ENCODE results near the gene LRRC8D. TPM values are rescaled to one million over a fixed set of nuclear protein-coding genes. Genes with fewer than 3 reads are reported as not detected.

LRRC8D gene
- total and polyA plus RNA-seq, 2 of the 4 experiments (the other 2 are of a cell fraction), result 34.1 to 35.3 TPM

- no peaks in the 10 kb centered on the region for H3K27me3 ChIP-seq (ENCODE audit: control insufficient read depth, insufficient read depth, low read length)
- no peak overlapping the region; the same call in 1 of the 2 replicates for H3K27ac ChIP-seq (ENCODE audit: insufficient read depth, low read length)
- intact Hi-C loops (cut with micrococcal nuclease) (no loop called here), in situ Hi-C loops (cut with MboI; ENCODE audit: low sequenced_read_pairs) (no loop called here), dilution Hi-C loops (cut with HindIII; ENCODE audit: low sequenced_read_pairs, unreplicated experiment) (no loop called here)
- H4K8ac ChIP-seq (ENCODE audit: low read depth in 2 of 2, low read length in 2 of 2), result no peak overlapping the region
- no peaks in the 10 kb centered on the region for H4K20me1 ChIP-seq (ENCODE audit: insufficient read depth, low read length)
- H3K14ac ChIP-seq (replicated peaks; ENCODE audit: low read depth, low read length), result no peak overlapping the region
- no peak overlapping the region; the same call in 2 of the 3 replicates for H2BK15ac ChIP-seq (ENCODE audit: low read depth, low read length)
- H2BK20ac ChIP-seq (ENCODE audit: low read depth, low read length), result no peak overlapping the region
- no peak overlapping the region for H3K56ac ChIP-seq (ENCODE audit: extremely low read depth, insufficient read depth, low read length)
- no peak overlapping the region for H2AFZ ChIP-seq (replicated peaks; ENCODE audit: low read length, poor library complexity)
- H3K23ac ChIP-seq (ENCODE audit: low read depth, low read length), result no peak overlapping the region
- no peaks in the 10 kb centered on the region; the same call in 1 of the 2 replicates for H3K36me3 ChIP-seq (ENCODE audit: control insufficient read depth, insufficient read depth, low read length)
- no peak overlapping the region; the same call in 1 of the 2 replicates for H2AK5ac ChIP-seq (ENCODE audit: low read depth, low read length)
- H2BK120ac ChIP-seq (ENCODE audit: low read depth, low read length), result no peak overlapping the region
- DNase-seq, result no peak
- no peak for ATAC-seq (ENCODE audit: low read depth)
- peaks cover 13% of the 10 kb centered on the region for H3K9me1 ChIP-seq (ENCODE audit: insufficient read depth, low read length)
- WGBS, 2 experiments (ENCODE audit: extremely low coverage in 2 of 2, insufficient read length in 1 of 2), result 93% methylated on average over 3 of the region's 6 CpGs; no CpG with 5 or more reads in 1 of the 2 experiments
- POLR2A ChIA-PET (ENCODE audit: unreplicated experiment), result no interaction called here
- no peak overlapping the region for H3K4ac ChIP-seq (ENCODE audit: low read depth, low read length)
- no peak overlapping the region for H3K18ac ChIP-seq (ENCODE audit: low read depth, low read length)
- CTCF ChIA-PET, result no interaction called here
- H3K79me1 ChIP-seq (ENCODE audit: low read depth in 1 of 2, low read length in 2 of 2), result peaks cover 46% of the 10 kb centered on the region in 2 experiments
- H3K4me2 ChIP-seq (ENCODE audit: low read depth, low read length), result no peak overlapping the region
- no peak overlapping the region for H4K91ac ChIP-seq (ENCODE audit: insufficient read depth, low read depth, low read length)
- H3K9ac ChIP-seq (ENCODE audit: low read depth, low read length), result no peak overlapping the region
- peaks cover 20% of the 10 kb centered on the region for H3K4me1 ChIP-seq (ENCODE audit: control insufficient read depth, insufficient read depth, low read length)
- no peak overlapping the region for H4K5ac ChIP-seq (ENCODE audit: low read depth, low read length)
- no peak overlapping the region for H2BK5ac ChIP-seq (ENCODE audit: low read depth, low read length, poor library complexity, severe bottlenecking)
- no peak overlapping the region for H3K4me3 ChIP-seq (ENCODE audit: insufficient read depth, low read depth, low read length)
- H2AK9ac ChIP-seq (replicated peaks; ENCODE audit: low read depth, low read length, poor library complexity), result no peak overlapping the region
- BruUV-seq (replicated peaks), result no TSS peak
- H3K9me3 ChIP-seq (ENCODE audit: control insufficient read depth, insufficient read depth, low read length), result no peaks in the 10 kb centered on the region
- TF ChIP-seq MAFK (IDR thresholded peaks at IDR 0.05; ENCODE audit: low read depth, low read length), result no peak
- TF ChIP-seq ELK1 (IDR thresholded peaks at IDR 0.05; ENCODE audit: borderline replicate concordance, low read depth, low read length), result no peak
- TF ChIP-seq NFE2L2 (IDR thresholded peaks at IDR 0.05; ENCODE audit: low read depth, low read length), result no peak
- TF ChIP-seq MXI1 (IDR thresholded peaks at IDR 0.05; ENCODE audit: borderline replicate concordance, low read depth, low read length), result no peak
- TF ChIP-seq RAD21 (IDR thresholded peaks at IDR 0.05; ENCODE audit: low read length), result no peak
- TF ChIP-seq, protein P1, sequence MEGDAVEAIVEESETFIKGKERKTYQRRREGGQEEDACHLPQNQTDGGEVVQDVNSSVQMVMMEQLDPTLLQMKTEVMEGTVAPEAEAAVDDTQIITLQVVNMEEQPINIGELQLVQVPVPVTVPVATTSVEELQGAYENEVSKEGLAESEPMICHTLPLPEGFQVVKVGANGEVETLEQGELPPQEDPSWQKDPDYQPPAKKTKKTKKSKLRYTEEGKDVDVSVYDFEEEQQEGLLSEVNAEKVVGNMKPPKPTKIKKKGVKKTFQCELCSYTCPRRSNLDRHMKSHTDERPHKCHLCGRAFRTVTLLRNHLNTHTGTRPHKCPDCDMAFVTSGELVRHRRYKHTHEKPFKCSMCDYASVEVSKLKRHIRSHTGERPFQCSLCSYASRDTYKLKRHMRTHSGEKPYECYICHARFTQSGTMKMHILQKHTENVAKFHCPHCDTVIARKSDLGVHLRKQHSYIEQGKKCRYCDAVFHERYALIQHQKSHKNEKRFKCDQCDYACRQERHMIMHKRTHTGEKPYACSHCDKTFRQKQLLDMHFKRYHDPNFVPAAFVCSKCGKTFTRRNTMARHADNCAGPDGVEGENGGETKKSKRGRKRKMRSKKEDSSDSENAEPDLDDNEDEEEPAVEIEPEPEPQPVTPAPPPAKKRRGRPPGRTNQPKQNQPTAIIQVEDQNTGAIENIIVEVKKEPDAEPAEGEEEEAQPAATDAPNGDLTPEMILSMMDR (conservative IDR thresholded peaks at IDR 0.05; ENCODE audit: low read depth, low read length), result no peak
- TF ChIP-seq FOS (IDR thresholded peaks at IDR 0.05; ENCODE audit: low read depth, low read length), result no peak
- TF ChIP-seq MAZ (IDR thresholded peaks at IDR 0.05; ENCODE audit: borderline replicate concordance, low read depth, low read length), result no peak
- no peak for TF ChIP-seq RFX5 (IDR thresholded peaks at IDR 0.05; ENCODE audit: low read depth, low read length)
- TF ChIP-seq SMC3 (IDR thresholded peaks at IDR 0.05; ENCODE audit: low read depth, low read length), result no peak
- no peak for TF ChIP-seq POLR2A (IDR thresholded peaks at IDR 0.05; ENCODE audit: low read depth, low read length)
- no peak for TF ChIP-seq CEBPB (IDR thresholded peaks at IDR 0.05; ENCODE audit: low read depth, low read length)
- TF ChIP-seq CHD1 (IDR thresholded peaks at IDR 0.05; ENCODE audit: low read depth, low read length), result no peak
- no peak for TF ChIP-seq RCOR1 (IDR thresholded peaks at IDR 0.05; ENCODE audit: insufficient replicate concordance, low read length)
- TF ChIP-seq, protein P2, sequence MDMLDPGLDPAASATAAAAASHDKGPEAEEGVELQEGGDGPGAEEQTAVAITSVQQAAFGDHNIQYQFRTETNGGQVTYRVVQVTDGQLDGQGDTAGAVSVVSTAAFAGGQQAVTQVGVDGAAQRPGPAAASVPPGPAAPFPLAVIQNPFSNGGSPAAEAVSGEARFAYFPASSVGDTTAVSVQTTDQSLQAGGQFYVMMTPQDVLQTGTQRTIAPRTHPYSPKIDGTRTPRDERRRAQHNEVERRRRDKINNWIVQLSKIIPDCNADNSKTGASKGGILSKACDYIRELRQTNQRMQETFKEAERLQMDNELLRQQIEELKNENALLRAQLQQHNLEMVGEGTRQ (IDR thresholded peaks at IDR 0.05; ENCODE audit: low read depth, low read length), result no peak
Measured at GRCh38 chr1:89900791-89901708, 80.2 kb downstream of the LRRC8D start.
